B cell (primary cell): ENCODE results near the gene ZNF786. TPM values are rescaled to one million over a fixed set of nuclear protein-coding genes. Genes with fewer than 3 reads are reported as not detected.

ENCODE experiments used
- ATAC-seq: fragments of 200-7000 bp; cut with Tn5 transposase; one replicate; pipeline ENCODE4 v1.10.0; 2021; ENCODE audit warnings: low read depth, mild to moderate bottlenecking, moderate number of reproducible peaks, moderate library complexity
- CTCF ChIA-PET: fragments of 350-600 bp; sonication (Branson Sonifier 250); formaldehyde crosslinking; loops from one replicate; lab custom pipeline; 2021; ENCODE audit warnings: antibody characterized with exemption, inconsistent platforms; lab: Charles Lee
- POLR2A ChIA-PET: fragments of 350-600 bp; sonication (Branson Sonifier 250); formaldehyde crosslinking; loops from one replicate; lab custom pipeline; 2021; ENCODE audit warnings: antibody characterized with exemption; lab: Charles Lee
- DNase-seq: peaks from one replicate; pipeline ENCODE4 v3.0.0; 2013
- H2AFZ ChIP-seq: 2 replicates; pipeline ENCODE4 v1.6.1; 2012; ENCODE audit warnings: mild to moderate bottlenecking, low read depth, low read length; ENCODE audit not compliant: insufficient read depth, poor library complexity, severe bottlenecking
- H3K27ac ChIP-seq, 2 donors: 1 replicate in 1 of 2; 2 replicates in 1 of 2; pipeline ENCODE4 v1.5.1; 2012 to 2013; ENCODE audit warnings: low read length in 2 of 2, mild to moderate bottlenecking in 2 of 2, moderate library complexity in 1 of 2
- H3K27me3 ChIP-seq, 4 experiments: fragments of 200-600 bp in 1 of 4; sonication (generic) in 1 of 4; replicated peaks in 1 of 4; 1 replicate in 2 of 4; 2 replicates in 2 of 4; pipeline versions ENCODE4 v1.6.1 to v1.7.0; 2013 to 2016; ENCODE audit warnings: low read length in 3 of 4, mild to moderate bottlenecking in 2 of 4, mixed read lengths in 1 of 4, moderate library complexity in 1 of 4; ENCODE audit not compliant: insufficient read depth in 4 of 4, control insufficient read depth in 3 of 4; ENCODE audit errors: control extremely low read depth in 1 of 4
- H3K36me3 ChIP-seq, 2 experiments: replicated peaks in 1 of 2; 1 replicate in 1 of 2; 2 replicates in 1 of 2; pipeline versions ENCODE4 v1.6.1 to v1.7.1; 2013; ENCODE audit warnings: low read length in 1 of 2; ENCODE audit not compliant: insufficient read depth in 2 of 2, control insufficient read depth in 1 of 2; ENCODE audit errors: control extremely low read depth in 1 of 2, extremely low read depth in 1 of 2
- H3K4me1 ChIP-seq, 2 donors: fragments of 200-600 bp in 1 of 2; sonication (generic) in 1 of 2; 1 replicate in 1 of 2; 2 replicates in 1 of 2; pipeline versions ENCODE4 v1.5.1 to v1.6.1; 2013 to 2017; ENCODE audit warnings: low read length in 2 of 2; ENCODE audit not compliant: control insufficient read depth in 2 of 2, insufficient read depth in 2 of 2
- H3K4me2 ChIP-seq: replicated peaks from 2 replicates; pipeline ENCODE3; 2012; ENCODE audit warnings: mild to moderate bottlenecking, low read depth, low read length; ENCODE audit not compliant: poor library complexity, severe bottlenecking
- H3K4me3 ChIP-seq, 5 experiments: fragments of 200-600 bp in 1 of 5; sonication (generic) in 1 of 5; 1 replicate in 3 of 5; 2 replicates in 2 of 5; pipeline versions ENCODE4 v1.5.1 to v1.7.0; 2011 to 2016; ENCODE audit warnings: low read length in 4 of 5, mild to moderate bottlenecking in 4 of 5, low read depth in 2 of 5, control low read depth in 1 of 5, moderate library complexity in 1 of 5; ENCODE audit not compliant: insufficient read depth in 1 of 5; ENCODE audit errors: control extremely low read depth in 1 of 5, extremely low read depth in 1 of 5
- H3K79me2 ChIP-seq: fragments of 200-600 bp; sonication (generic); one replicate; pipeline ENCODE4 v1.6.0; 2016; ENCODE audit warnings: low read length; ENCODE audit not compliant: control insufficient read depth, insufficient read depth
- H3K9ac ChIP-seq: fragments of 200-600 bp; sonication (generic); 2 replicates; pipeline ENCODE4 v1.6.1; 2017; ENCODE audit warnings: mild to moderate bottlenecking, low read length, moderate library complexity
- H3K9me3 ChIP-seq, 3 donors: one replicate each; pipeline versions ENCODE4 v1.6.1 to v1.7.1; 2013; ENCODE audit warnings: low read length in 2 of 3; ENCODE audit not compliant: control insufficient read depth in 2 of 3, insufficient read depth in 1 of 3; ENCODE audit errors: control extremely low read depth in 1 of 3
- H4K20me1 ChIP-seq: 2 replicates; pipeline ENCODE4 v1.6.0; 2012; ENCODE audit warnings: mild to moderate bottlenecking, low read length; ENCODE audit not compliant: insufficient read depth, control insufficient read depth, poor library complexity, severe bottlenecking
- H3K27ac Mint-ChIP-seq: one replicate; pipeline ENCODE4 v1.8.0; 2021; ENCODE audit warnings: mixed read lengths
- H3K27me3 Mint-ChIP-seq: one replicate; pipeline ENCODE4 v1.8.0; 2021; ENCODE audit warnings: mixed read lengths
- H3K4me1 Mint-ChIP-seq: one replicate; pipeline ENCODE4 v1.8.0; 2021; ENCODE audit warnings: mixed read lengths
- H3K4me3 Mint-ChIP-seq: one replicate; pipeline ENCODE4 v1.8.0; 2021; ENCODE audit warnings: mixed read lengths
- H3K9me3 Mint-ChIP-seq: one replicate; pipeline ENCODE4 v1.8.0; 2022; ENCODE audit warnings: mixed read lengths; ENCODE audit not compliant: insufficient read depth
- EZH2 ChIP-seq: IDR thresholded peaks from 2 replicates; pipeline ENCODE4 v1.6.1; 2012; ENCODE audit warnings: borderline replicate concordance, low read depth, mild to moderate bottlenecking, moderate library complexity, low read length; ENCODE audit not compliant: insufficient read depth, poor library complexity, severe bottlenecking
- WGBS: methylation state at CpG from one replicate; pipeline ENCODE4 v1.1.5; 2013; ENCODE audit warnings: missing lambda C conversion rate; ENCODE audit not compliant: insufficient coverage; 5-methylcytosine and 5-hydroxymethylcytosine counted together
- intact Hi-C: fragments of 100-400 bp; cut with micrococcal nuclease; formaldehyde crosslinking; loops from one replicate; pipeline ENCODE4 v1.10.0; 2022
- polyA plus RNA-seq: library from polyadenylated mRNA; depleted of rRNA; stranded (reverse); fragments of >200 nt; gene quantifications from 2 replicates; pipeline ENCODE4 v1.2.3, GENCODE V29; 2012
- total RNA-seq, 2 donors: library from RNA; stranded (reverse); fragments of 120-200 nt in 1 of 2; gene quantifications; 1 replicate in 1 of 2; 2 replicates in 1 of 2; pipeline versions ENCODE4 v1.2.3 to v1.2.4, GENCODE V29; 2013 to 2022
- TF ChIP-seq, protein P1 (sequence below): fragments of 200-600 bp; IDR thresholded peaks from one replicate; pipeline ENCODE4 v1.8.0; 2022; ENCODE audit warnings: antibody characterized with exemption, mild to moderate bottlenecking

The ZNF786 gene
- total and polyA plus RNA-seq, 2 donors (not counting 1 experiment from before 2014, with no cell fraction given), result 6.4 to 14.7 TPM

DNA sequence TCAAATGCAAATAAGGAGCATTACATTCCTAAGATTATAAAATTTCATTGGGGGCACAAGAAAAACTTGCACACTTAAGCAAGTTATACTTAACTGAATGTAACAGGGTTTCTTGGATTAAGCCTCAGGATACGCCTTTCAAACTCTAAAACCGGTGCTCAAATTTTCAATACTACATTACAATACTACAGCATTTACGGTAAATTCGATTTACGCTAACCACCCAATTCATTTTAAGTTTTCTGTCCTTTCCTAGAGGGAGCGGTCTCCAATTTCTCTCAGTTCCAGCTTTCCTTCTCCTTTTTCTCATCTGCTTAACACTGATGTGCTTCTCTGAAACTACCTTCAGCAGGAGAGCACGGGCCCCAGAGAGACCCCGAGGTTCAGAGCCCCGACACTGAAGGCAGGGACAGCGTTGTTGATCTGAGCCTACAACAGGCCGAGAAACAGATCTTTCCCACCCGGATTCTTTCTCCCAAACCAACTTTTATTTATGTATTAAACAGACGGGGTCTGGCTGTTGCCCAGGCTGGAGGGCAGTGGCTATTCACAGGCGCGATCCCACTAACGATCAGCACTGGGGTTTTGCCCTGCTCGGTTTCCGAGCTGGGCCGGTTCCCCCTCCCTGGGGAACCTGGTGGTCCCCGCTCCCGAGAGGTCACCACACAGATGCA lies 34.8 kb upstream of the ZNF786 start:
- no peaks in the 10 kb centered on the region for H3K9me3 Mint-ChIP-seq
- 8% methylated on average over 17 of the region's 21 CpGs for WGBS
- H3K4me3 ChIP-seq, result peak overlapping the region; percentile 8 to 98 (median 88)
- TF ChIP-seq EZH2, result no peak
- TF ChIP-seq, protein P1, sequence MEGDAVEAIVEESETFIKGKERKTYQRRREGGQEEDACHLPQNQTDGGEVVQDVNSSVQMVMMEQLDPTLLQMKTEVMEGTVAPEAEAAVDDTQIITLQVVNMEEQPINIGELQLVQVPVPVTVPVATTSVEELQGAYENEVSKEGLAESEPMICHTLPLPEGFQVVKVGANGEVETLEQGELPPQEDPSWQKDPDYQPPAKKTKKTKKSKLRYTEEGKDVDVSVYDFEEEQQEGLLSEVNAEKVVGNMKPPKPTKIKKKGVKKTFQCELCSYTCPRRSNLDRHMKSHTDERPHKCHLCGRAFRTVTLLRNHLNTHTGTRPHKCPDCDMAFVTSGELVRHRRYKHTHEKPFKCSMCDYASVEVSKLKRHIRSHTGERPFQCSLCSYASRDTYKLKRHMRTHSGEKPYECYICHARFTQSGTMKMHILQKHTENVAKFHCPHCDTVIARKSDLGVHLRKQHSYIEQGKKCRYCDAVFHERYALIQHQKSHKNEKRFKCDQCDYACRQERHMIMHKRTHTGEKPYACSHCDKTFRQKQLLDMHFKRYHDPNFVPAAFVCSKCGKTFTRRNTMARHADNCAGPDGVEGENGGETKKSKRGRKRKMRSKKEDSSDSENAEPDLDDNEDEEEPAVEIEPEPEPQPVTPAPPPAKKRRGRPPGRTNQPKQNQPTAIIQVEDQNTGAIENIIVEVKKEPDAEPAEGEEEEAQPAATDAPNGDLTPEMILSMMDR, result no peak
- peak overlapping the region; percentile 94 for H3K4me2 ChIP-seq
- intact Hi-C loops, result loop anchor here (5.0 kb wide), 2 partner anchors 72 to 372 kb away; partner anchors contain the start of genes ZNF282 and ZNF746
- peak overlapping the region; percentile 97 for H3K9ac ChIP-seq
- peak overlapping the region; percentile 100 for H2AFZ ChIP-seq
- H3K27ac ChIP-seq, result peak overlapping the region; percentile 75 to 89
- H3K36me3 ChIP-seq, result peaks cover 0 to under 1% of the 10 kb centered on the region in 2 experiments
- no peaks in the 10 kb centered on the region for H4K20me1 ChIP-seq
- DNase-seq, result no peak
- H3K27ac Mint-ChIP-seq, result peak overlapping the region; percentile 99
- CTCF ChIA-PET, result interaction anchor here (1.0 to 6.2 kb wide), 10 partner anchors 22 to 298 kb away, joined by 3 to 70 read pairs (median 4); partner anchors contain the start of genes ZNF282 and ZNF398
- H3K27me3 Mint-ChIP-seq, result no peaks in the 10 kb centered on the region
- H3K4me1 ChIP-seq, result peaks cover 12 to 14% of the 10 kb centered on the region in 2 donors
- H3K4me1 Mint-ChIP-seq, result peaks cover 22% of the 10 kb centered on the region
- peak overlapping the region; percentile 97 for H3K4me3 Mint-ChIP-seq
- POLR2A ChIA-PET, result interaction anchor here (0.6 to 3.4 kb wide), 4 partner anchors 10 to 70 kb away, joined by 3 to 42 read pairs (median 6); partner anchors contain the start of genes ZNF282 and ZNF398
- peaks cover 0 to 5% (median 3%) of the 10 kb centered on the region in 3 donors for H3K9me3 ChIP-seq
- H3K27me3 ChIP-seq, result no peaks in the 10 kb centered on the region
- H3K79me2 ChIP-seq, result peaks cover 14% of the 10 kb centered on the region
- no peak for ATAC-seq

- H3K27me3 ChIP-seq, result no peaks in the 10 kb centered on the region
- H3K36me3 ChIP-seq, result no peaks in the 10 kb centered on the region
- no peaks in the 10 kb centered on the region for H3K9me3 Mint-ChIP-seq
- no peak overlapping the region for H3K4me3 Mint-ChIP-seq
- no peak overlapping the region for H3K4me2 ChIP-seq
- POLR2A ChIA-PET, result no interaction called here
- H2AFZ ChIP-seq, result no peak overlapping the region
- H3K4me3 ChIP-seq, result no peak overlapping the region
- no peak for DNase-seq
- H3K27me3 Mint-ChIP-seq, result no peaks in the 10 kb centered on the region
- no peaks in the 10 kb centered on the region for H3K9me3 ChIP-seq
- no peak for TF ChIP-seq EZH2
- TF ChIP-seq, protein P1, result no peak
- H3K27ac Mint-ChIP-seq, result no peak overlapping the region
- WGBS, result 91% methylated on average over 7 of the region's 12 CpGs
- H3K79me2 ChIP-seq, result no peaks in the 10 kb centered on the region
- no peaks in the 10 kb centered on the region for H3K4me1 Mint-ChIP-seq
- no peaks in the 10 kb centered on the region for H4K20me1 ChIP-seq
- no peak for ATAC-seq
- intact Hi-C loops, result no loop called here
- no peak overlapping the region for H3K9ac ChIP-seq
- CTCF ChIA-PET, result no interaction called here
- no peak overlapping the region for H3K27ac ChIP-seq
- H3K4me1 ChIP-seq, result no peaks in the 10 kb centered on the region
These were observed 19.5 kb upstream of the ZNF786 start for GRCh38 chr7:149109969-149110368.
